H9 (cell line): ENCODE results near the gene PSKH1. TPM values are rescaled to one million over a fixed set of nuclear protein-coding genes. Genes with fewer than 3 reads are reported as not detected.

Source experiments
- DNase-seq: peaks from one replicate; pipeline ENCODE4 v3.0.0-alpha.2; 2017
- H2AFZ ChIP-seq: one replicate; pipeline ENCODE4 v1.6.1; 2013; ENCODE audit warnings: mild to moderate bottlenecking, low read length, control low read depth, moderate library complexity
- H2AK5ac ChIP-seq: 2 replicates; pipeline ENCODE4 v1.6.1; 2013; ENCODE audit warnings: low read length, control low read depth, mixed read lengths; ENCODE audit not compliant: insufficient read length
- H2BK120ac ChIP-seq: one replicate; pipeline ENCODE4 v1.6.1; 2013; ENCODE audit warnings: low read depth, mild to moderate bottlenecking, low read length, control low read depth, inconsistent platforms; ENCODE audit not compliant: poor library complexity, severe bottlenecking
- H2BK12ac ChIP-seq: 2 replicates; pipeline ENCODE4 v1.6.1; 2013; ENCODE audit warnings: low read length, control low read depth, mixed read lengths, low read depth; ENCODE audit not compliant: insufficient read length
- H2BK15ac ChIP-seq: 2 replicates; pipeline ENCODE4 v1.6.1; 2013; ENCODE audit warnings: low read depth, low read length, control low read depth
- H2BK20ac ChIP-seq: one replicate; pipeline ENCODE4 v1.6.1; 2013; ENCODE audit warnings: low read depth, mild to moderate bottlenecking, low read length, control low read depth, inconsistent platforms; ENCODE audit not compliant: poor library complexity, severe bottlenecking
- H2BK5ac ChIP-seq: 2 replicates; pipeline ENCODE4 v1.6.1; 2013; ENCODE audit warnings: low read length, control low read depth, mixed read lengths; ENCODE audit not compliant: insufficient read length
- H3K14ac ChIP-seq: 2 replicates; pipeline ENCODE4 v1.6.1; 2013; ENCODE audit warnings: low read length, control low read depth; ENCODE audit not compliant: insufficient read depth
- H3K18ac ChIP-seq: 2 replicates; pipeline ENCODE4 v1.6.1; 2013; ENCODE audit warnings: low read depth, mild to moderate bottlenecking, mixed read lengths, low read length, control low read depth; ENCODE audit not compliant: insufficient read length
- H3K23ac ChIP-seq: 2 replicates; pipeline ENCODE4 v1.6.1; 2013; ENCODE audit warnings: low read length, control low read depth, mixed read lengths, low read depth; ENCODE audit not compliant: insufficient read length
- H3K23me2 ChIP-seq: 2 replicates; pipeline ENCODE4 v1.6.1; 2013; ENCODE audit warnings: low read depth, mild to moderate bottlenecking, mixed read lengths, low read length, control low read depth; ENCODE audit not compliant: insufficient read length, poor library complexity, severe bottlenecking
- H3K27ac ChIP-seq: 2 replicates; pipeline ENCODE4 v1.5.1; 2013; ENCODE audit warnings: low read length, control low read depth, mixed read lengths, low read depth; ENCODE audit not compliant: insufficient read length
- H3K27me3 ChIP-seq: 2 replicates; pipeline ENCODE4 v1.6.1; 2013; ENCODE audit warnings: low read length, control low read depth, inconsistent platforms; ENCODE audit not compliant: insufficient read depth
- H3K4ac ChIP-seq: 2 replicates; pipeline ENCODE4 v1.6.1; 2013; ENCODE audit warnings: low read depth, mild to moderate bottlenecking, control low read depth, inconsistent platforms, low read length, moderate library complexity
- H3K4me1 ChIP-seq: 2 replicates; pipeline ENCODE4 v1.6.1; 2013; ENCODE audit warnings: low read length, control low read depth, inconsistent platforms; ENCODE audit not compliant: insufficient read depth
- H3K4me2 ChIP-seq: 2 replicates; pipeline ENCODE4 v1.6.1; 2013; ENCODE audit warnings: low read length, control low read depth, mixed read lengths; ENCODE audit not compliant: insufficient read length, insufficient read depth
- H3K56ac ChIP-seq: 2 replicates; pipeline ENCODE4 v1.6.1; 2013; ENCODE audit warnings: low read depth, mild to moderate bottlenecking, mixed read lengths, low read length, control low read depth; ENCODE audit not compliant: insufficient read length
- H3K79me1 ChIP-seq: 2 replicates; pipeline ENCODE4 v1.6.1; 2013; ENCODE audit warnings: low read depth, mild to moderate bottlenecking, moderate library complexity, low read length, control low read depth, inconsistent platforms; ENCODE audit not compliant: insufficient read depth, poor library complexity, severe bottlenecking
- H3K79me2 ChIP-seq: 2 replicates; pipeline ENCODE4 v1.6.1; 2013; ENCODE audit warnings: low read length, control low read depth, inconsistent platforms; ENCODE audit not compliant: insufficient read depth
- H3K9ac ChIP-seq: 2 replicates; pipeline ENCODE4 v1.6.1; 2013; ENCODE audit warnings: low read length, control low read depth, mixed read lengths; ENCODE audit not compliant: insufficient read length; ENCODE audit errors: extremely low read depth
- H3K9me3 ChIP-seq: one replicate; pipeline ENCODE4 v1.6.1; 2013; ENCODE audit warnings: low read depth, low read length, inconsistent platforms; ENCODE audit not compliant: control insufficient read depth
- H3T11ph ChIP-seq: one replicate; pipeline ENCODE4 v1.6.1; 2013; ENCODE audit warnings: mild to moderate bottlenecking, low read length, control low read depth, inconsistent platforms
- H4K20me1 ChIP-seq: one replicate; pipeline ENCODE4 v1.6.1; 2013; ENCODE audit not compliant: control insufficient read depth, insufficient read length, insufficient read depth
- H4K5ac ChIP-seq: 2 replicates; pipeline ENCODE4 v1.6.1; 2013; ENCODE audit warnings: low read depth, mild to moderate bottlenecking, mixed read lengths, low read length, control low read depth; ENCODE audit not compliant: insufficient read length
- H4K8ac ChIP-seq: replicated peaks from 2 replicates; pipeline ENCODE4 v1.6.1; 2013; ENCODE audit warnings: low read length, control low read depth, mixed read lengths, low read depth; ENCODE audit not compliant: insufficient read length
- H4K91ac ChIP-seq: 2 replicates; pipeline ENCODE4 v1.6.1; 2013; ENCODE audit warnings: low read depth, mild to moderate bottlenecking, moderate library complexity, mixed read lengths, low read length, control low read depth; ENCODE audit not compliant: insufficient read length
- H3K27ac Mint-ChIP-seq, 3 experiments: 2 replicates in 2 of 3; 3 replicates in 1 of 3; pipeline ENCODE4 v1.8.0; 2020 to 2021; ENCODE audit warnings: mixed read lengths in 3 of 3, mild to moderate bottlenecking in 1 of 3, moderate library complexity in 1 of 3
- H3K27me3 Mint-ChIP-seq: 2 replicates; pipeline ENCODE4 v1.8.0; 2021; ENCODE audit warnings: low read depth, mild to moderate bottlenecking, moderate library complexity, mixed read lengths
- H3K36me3 Mint-ChIP-seq, 3 experiments: 2 replicates in 2 of 3; 3 replicates in 1 of 3; pipeline ENCODE4 v1.8.0; 2020 to 2021; ENCODE audit warnings: low read depth in 3 of 3, mixed read lengths in 3 of 3; ENCODE audit not compliant: insufficient read depth in 1 of 3
- H3K4me1 Mint-ChIP-seq, 2 experiments: 2 replicates each; pipeline ENCODE4 v1.8.0; 2020; ENCODE audit warnings: mixed read lengths in 2 of 2
- H3K4me3 Mint-ChIP-seq, 2 experiments: 2 replicates in 1 of 2; 3 replicates in 1 of 2; pipeline ENCODE4 v1.8.0; 2020 to 2021; ENCODE audit warnings: mild to moderate bottlenecking in 2 of 2, mixed read lengths in 2 of 2, moderate library complexity in 1 of 2
- H3K9me3 Mint-ChIP-seq, 2 experiments: 2 replicates in 1 of 2; 3 replicates in 1 of 2; pipeline ENCODE4 v1.8.0; 2020; ENCODE audit warnings: mild to moderate bottlenecking in 2 of 2, mixed read lengths in 2 of 2, moderate library complexity in 1 of 2
- WGBS: extraction: QIAGEN DNeasy Blood & Tissue Kit; methylation state at CpG from one replicate; pipeline ENCODE4 v1.1.7; 2013; ENCODE audit warnings: missing lambda C conversion rate, low lambda C conversion rate, mixed read lengths; ENCODE audit not compliant: insufficient read length; ENCODE audit errors: extremely low coverage; 5-methylcytosine and 5-hydroxymethylcytosine counted together
- total RNA-seq: library from RNA; stranded (reverse); gene quantifications from 2 replicates; pipeline ENCODE4 v1.2.1, GENCODE V29; 2021
- TF ChIP-seq, protein P1 (sequence below): fragments of 200-600 bp; sonication (generic); conservative IDR thresholded peaks from 3 replicates; pipeline ENCODE4 v1.8.0; 2021; ENCODE audit warnings: antibody characterized with exemption, mild to moderate bottlenecking

The PSKH1 gene
- total RNA-seq, 1 experiment from 2014 or later: 29.1 TPM

DNA sequence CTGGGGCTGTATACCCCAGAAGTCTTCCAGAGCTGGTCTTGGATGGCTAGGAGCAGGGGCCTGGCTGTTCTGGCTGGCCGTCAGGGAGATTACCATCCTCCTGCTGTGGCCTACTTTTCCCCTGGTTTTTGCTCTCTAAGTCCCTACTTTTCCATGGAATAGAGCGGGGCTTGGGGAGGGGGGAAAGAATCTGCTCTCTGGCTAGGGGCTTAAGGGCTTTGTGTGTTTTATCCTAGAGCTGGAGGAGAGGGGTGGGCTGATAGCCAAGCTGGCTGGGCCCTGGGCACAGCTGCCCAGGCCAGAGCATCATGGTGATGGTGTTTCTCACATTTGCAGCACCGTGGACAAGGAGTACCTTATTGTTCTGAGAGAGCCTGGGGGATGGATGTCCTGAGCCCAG, 4.7 kb upstream of the PSKH1 start:
- Histone ChIP-seq H4K20me1 (no peaks in the 10 kb centered on the region), H3K18ac (no peak overlapping the region), H3K9me3 (no peaks in the 10 kb centered on the region), H3K23ac (no peak overlapping the region), H3K23me2 (no peaks in the 10 kb centered on the region), H3K14ac (no peak overlapping the region), H2BK5ac (no peak overlapping the region), H2BK12ac (no peak overlapping the region), H2AFZ (no peak overlapping the region), H2AK5ac (no peak overlapping the region), H2BK20ac (no peak overlapping the region), H3K27me3 (no peaks in the 10 kb centered on the region), H3K79me1 (no peaks in the 10 kb centered on the region), H3T11ph (no peak overlapping the region), H2BK120ac (no peak overlapping the region), H3K56ac (no peak overlapping the region), H4K91ac (no peak overlapping the region), H3K4me1 (no peaks in the 10 kb centered on the region), H3K9ac (no peak overlapping the region), H4K5ac (no peak overlapping the region), H3K27ac (no peak overlapping the region), H2BK15ac (no peak overlapping the region), H3K79me2 (no peaks in the 10 kb centered on the region), H3K4me2 (no peak overlapping the region), H4K8ac (no peak overlapping the region), H3K4ac (no peak overlapping the region)
- no CpG with 5 or more reads among the region's 3 CpGs for WGBS
- no peak for DNase-seq
- H3K27ac Mint-ChIP-seq: peak overlapping the region in 1 of 3 experiments; percentile 27; a peak in 3 of 7 replicates
- H3K27me3 Mint-ChIP-seq: no peaks in the 10 kb centered on the region; the same call in none of the 2 replicates
- no peaks in the 10 kb centered on the region for H3K9me3 Mint-ChIP-seq
- H3K4me1 Mint-ChIP-seq: peaks cover 20 to 35% of the 10 kb centered on the region in 2 experiments
- peaks cover 2 to 10% (median 8%) of the 10 kb centered on the region in 3 experiments; a peak in 6 of 7 replicates for H3K36me3 Mint-ChIP-seq
- TF ChIP-seq, protein P1, sequence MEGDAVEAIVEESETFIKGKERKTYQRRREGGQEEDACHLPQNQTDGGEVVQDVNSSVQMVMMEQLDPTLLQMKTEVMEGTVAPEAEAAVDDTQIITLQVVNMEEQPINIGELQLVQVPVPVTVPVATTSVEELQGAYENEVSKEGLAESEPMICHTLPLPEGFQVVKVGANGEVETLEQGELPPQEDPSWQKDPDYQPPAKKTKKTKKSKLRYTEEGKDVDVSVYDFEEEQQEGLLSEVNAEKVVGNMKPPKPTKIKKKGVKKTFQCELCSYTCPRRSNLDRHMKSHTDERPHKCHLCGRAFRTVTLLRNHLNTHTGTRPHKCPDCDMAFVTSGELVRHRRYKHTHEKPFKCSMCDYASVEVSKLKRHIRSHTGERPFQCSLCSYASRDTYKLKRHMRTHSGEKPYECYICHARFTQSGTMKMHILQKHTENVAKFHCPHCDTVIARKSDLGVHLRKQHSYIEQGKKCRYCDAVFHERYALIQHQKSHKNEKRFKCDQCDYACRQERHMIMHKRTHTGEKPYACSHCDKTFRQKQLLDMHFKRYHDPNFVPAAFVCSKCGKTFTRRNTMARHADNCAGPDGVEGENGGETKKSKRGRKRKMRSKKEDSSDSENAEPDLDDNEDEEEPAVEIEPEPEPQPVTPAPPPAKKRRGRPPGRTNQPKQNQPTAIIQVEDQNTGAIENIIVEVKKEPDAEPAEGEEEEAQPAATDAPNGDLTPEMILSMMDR: no peak
- H3K4me3 Mint-ChIP-seq: no peak overlapping the region
